Thoracic aorta (tissue), 2 donors: ENCODE results near the gene ATP6V0B. TPM values are rescaled to one million over a fixed set of nuclear protein-coding genes. Genes with fewer than 3 reads are reported as not detected.

Experiments
- ATAC-seq: fragments of 150-250 bp; one replicate; pipeline ENCODE4 v1.8.0; 2017; ENCODE audit warnings: low read depth; ENCODE audit not compliant: insufficient number of reproducible peaks, low FRiP score
- DNase-seq: peaks from one replicate; pipeline ENCODE4 v3.0.0-alpha.2; 2020; ENCODE audit warnings: low spot score
- H3K27ac ChIP-seq, 2 donors: fragments of 200-600 bp; sonication (generic); 1 replicate in 1 of 2; 2 replicates in 1 of 2; pipeline ENCODE4 v1.5.1; 2016; ENCODE audit warnings: mild to moderate bottlenecking in 2 of 2, moderate library complexity in 2 of 2
- H3K27me3 ChIP-seq: fragments of 200-600 bp; sonication (generic); replicated peaks from 2 replicates; pipeline ENCODE4 v1.6.0; 2016; ENCODE audit warnings: mild to moderate bottlenecking; ENCODE audit not compliant: insufficient read depth
- H3K36me3 ChIP-seq: fragments of 200-600 bp; sonication (generic); one replicate; pipeline ENCODE4 v1.5.1; 2016
- H3K4me1 ChIP-seq, 2 donors: fragments of 200-600 bp; sonication (generic); 1 replicate in 1 of 2; 2 replicates in 1 of 2; pipeline versions ENCODE4 v1.5.1 to v1.6.0; 2016; ENCODE audit warnings: low read depth in 2 of 2, mild to moderate bottlenecking in 1 of 2; ENCODE audit not compliant: control insufficient read depth in 1 of 2
- H3K4me3 ChIP-seq: fragments of 200-600 bp; sonication (generic); 2 replicates; pipeline ENCODE4 v1.5.1; 2016; ENCODE audit warnings: mild to moderate bottlenecking
- H3K9me3 ChIP-seq: fragments of 200-600 bp; sonication (generic); 2 replicates; pipeline ENCODE4 v1.5.1; 2016
- CTCF ChIP-seq: fragments of 200-600 bp; sonication (generic); IDR thresholded peaks from one replicate; pipeline ENCODE4 v1.5.1; 2019; ENCODE audit warnings: antibody characterized with exemption
- total RNA-seq, 2 donors: library from RNA; depleted of rRNA; stranded (reverse); fragments of >200 nt; gene quantifications; one replicate each; pipeline versions ENCODE4 v1.1.0 to v1.2.3, GENCODE V29; 2016

ATP6V0B gene
- total RNA-seq, 2 donors from 2014 or later, result 72.3 to 136 TPM

GRCh38 chr1:43982241-43982640, 7.5 kb downstream of the ATP6V0B start:
- TF ChIP-seq CTCF, result no peak
- Histone ChIP-seq H3K27me3 (no peaks in the 10 kb centered on the region), H3K4me3 (no peak overlapping the region), H3K36me3 (peaks cover 3% of the 10 kb centered on the region), H3K9me3 (no peaks in the 10 kb centered on the region), H3K4me1 (peaks cover 12 to 27% of the 10 kb centered on the region in 2 donors), H3K27ac (no peak overlapping the region)
- ATAC-seq, result no peak
- DNase-seq, result no peak

GRCh38 chr1:43982808-43983207, 8.0 kb downstream of the ATP6V0B start:
- H3K4me1 ChIP-seq, result peaks cover 12 to 22% of the 10 kb centered on the region in 2 donors
- no peak overlapping the region for H3K4me3 ChIP-seq
- no peaks in the 10 kb centered on the region for H3K9me3 ChIP-seq
- no peak for ATAC-seq
- TF ChIP-seq CTCF, result no peak
- H3K36me3 ChIP-seq, result peaks cover 3% of the 10 kb centered on the region
- no peaks in the 10 kb centered on the region for H3K27me3 ChIP-seq
- DNase-seq, result no peak
- no peak overlapping the region for H3K27ac ChIP-seq

- DNase-seq (no peak), ATAC-seq (no peak)
- no peaks in the 10 kb centered on the region for H3K9me3 ChIP-seq
- no peak for TF ChIP-seq CTCF
- H3K4me3 ChIP-seq, result no peak overlapping the region
- peaks cover 9 to 16% of the 10 kb centered on the region in 2 donors for H3K4me1 ChIP-seq
- no peaks in the 10 kb centered on the region for H3K36me3 ChIP-seq
- H3K27me3 ChIP-seq, result no peaks in the 10 kb centered on the region
- H3K27ac ChIP-seq, result no peak overlapping the region
Observed at GRCh38 chr1:43983253-43983899, 8.6 kb downstream of the ATP6V0B start.

- DNase-seq (no peak), ATAC-seq (no peak)
- no peak for TF ChIP-seq CTCF
Observed at GRCh38 chr1:43984855-43985254, 10.1 kb downstream of the ATP6V0B start.

GRCh38 chr1:43985984-43986595, 11.3 kb downstream of the ATP6V0B start:
- Histone ChIP-seq H3K9me3 (no peaks in the 10 kb centered on the region), H3K36me3 (no peaks in the 10 kb centered on the region), H3K27me3 (no peaks in the 10 kb centered on the region), H3K4me3 (no peak overlapping the region), H3K4me1 (peaks cover 5 to 8% of the 10 kb centered on the region in 2 donors), H3K27ac (no peak overlapping the region)
- TF ChIP-seq CTCF, result no peak
- no peak for DNase-seq
- ATAC-seq, result no peak

More at GRCh38 chr1:43984855-43985254, 10.1 kb downstream of the ATP6V0B start:
- H3K27ac ChIP-seq, result no peak overlapping the region
- H3K4me1 ChIP-seq, result peaks cover 3 to 8% of the 10 kb centered on the region in 2 donors
- H3K36me3 ChIP-seq, result no peaks in the 10 kb centered on the region
- no peak overlapping the region for H3K4me3 ChIP-seq
- no peaks in the 10 kb centered on the region for H3K9me3 ChIP-seq
- no peaks in the 10 kb centered on the region for H3K27me3 ChIP-seq
